GM21717 (cell line): Measurements from ENCODE around the gene ILF3.
"Not testable (repeated sequence)": the region's sequence is repeated elsewhere in the genome, so short reads cannot be mapped to it uniquely, and the experiment has no call there.

Experiments
- ATAC-seq: cut with Tn5 transposase; IDR thresholded peaks from one replicate; pipeline ENCODE4 v1.9.1; 2021; ENCODE audit warnings: mild to moderate bottlenecking, moderate library complexity; ENCODE audit not compliant: unreplicated experiment

The ILF3 gene

DNA sequence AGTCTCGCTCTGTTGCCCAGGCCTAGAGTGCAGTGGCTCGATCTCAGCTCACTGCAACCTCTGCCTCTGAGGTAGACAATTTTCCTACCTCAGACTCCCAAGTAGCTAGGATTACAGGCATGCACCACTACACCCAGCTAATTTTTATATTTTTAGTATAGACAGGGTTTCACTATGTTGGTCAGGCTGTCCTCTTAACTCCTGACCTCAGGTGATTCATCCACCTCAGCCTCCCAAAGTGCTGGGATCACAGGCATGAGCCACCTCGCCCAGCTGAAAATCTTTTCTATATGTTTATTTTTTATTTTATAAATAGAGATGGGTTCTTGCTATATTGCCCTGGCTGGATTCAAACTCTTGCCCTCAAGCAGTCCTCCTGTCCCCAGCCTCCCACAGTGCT is 17.8 kb downstream of the ILF3 start:
- ATAC-seq, result not testable (repeated sequence)

DNA sequence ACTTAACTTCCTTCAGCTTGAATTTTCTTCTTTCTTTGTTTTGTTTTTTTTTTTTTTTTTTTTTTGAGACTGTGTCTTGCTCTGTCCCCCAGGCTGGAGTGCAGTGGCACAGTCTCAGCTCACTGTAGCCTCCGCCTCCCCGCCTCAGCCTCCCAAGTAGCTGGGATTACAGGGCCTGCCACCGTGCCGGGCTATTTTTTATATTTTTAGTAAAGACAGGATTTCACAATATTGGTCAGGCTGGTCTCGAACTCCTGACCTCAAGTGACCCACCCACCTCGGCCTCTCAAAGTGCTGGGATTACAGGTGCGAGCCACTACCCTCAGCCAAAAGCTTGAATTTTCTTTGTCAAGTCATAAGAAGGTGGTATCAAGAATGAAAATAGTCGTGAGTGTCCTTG is 21.1 kb downstream of the ILF3 start:
- ATAC-seq, result not testable (repeated sequence)

DNA sequence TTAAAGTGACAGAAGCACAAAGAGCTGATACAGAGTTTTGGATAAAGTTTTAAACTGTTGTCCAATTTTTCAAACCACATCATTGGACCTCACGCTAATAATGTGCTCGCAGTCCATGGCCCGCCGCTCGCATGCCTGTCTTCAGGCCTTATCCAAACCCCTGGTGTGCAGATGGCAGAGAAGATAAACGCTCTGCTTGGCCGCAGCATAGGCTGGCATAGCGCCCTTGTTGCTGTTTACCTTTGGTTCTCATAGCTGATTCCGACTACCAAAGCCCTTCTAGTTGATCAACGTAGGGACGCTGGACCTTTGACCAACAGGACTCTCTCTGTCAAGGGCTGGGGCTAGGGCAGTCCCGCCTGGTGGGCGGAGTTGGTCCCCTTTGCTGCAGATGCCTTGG is 23.6 kb downstream of the ILF3 start:
- ATAC-seq, result no peak

DNA sequence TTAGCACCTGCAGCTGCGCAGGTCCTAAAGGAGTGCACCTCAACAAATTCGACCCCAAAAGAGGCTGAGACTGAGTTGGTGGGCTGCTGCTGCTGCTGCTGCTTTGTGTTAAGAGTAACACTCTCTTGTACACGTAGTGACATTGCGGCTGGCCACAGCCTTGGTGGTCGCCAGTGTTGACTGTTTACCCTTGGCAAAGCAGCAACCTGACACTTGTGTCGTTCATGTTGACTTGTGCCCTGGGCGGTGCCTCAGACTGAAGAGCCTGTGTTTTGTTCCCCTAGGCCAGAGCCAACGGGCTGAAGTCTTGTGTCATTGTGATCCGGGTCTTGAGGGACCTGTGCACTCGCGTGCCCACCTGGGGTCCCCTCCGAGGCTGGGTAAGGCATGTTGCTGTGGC is 24.7 kb downstream of the ILF3 start:
- no peak for ATAC-seq

DNA sequence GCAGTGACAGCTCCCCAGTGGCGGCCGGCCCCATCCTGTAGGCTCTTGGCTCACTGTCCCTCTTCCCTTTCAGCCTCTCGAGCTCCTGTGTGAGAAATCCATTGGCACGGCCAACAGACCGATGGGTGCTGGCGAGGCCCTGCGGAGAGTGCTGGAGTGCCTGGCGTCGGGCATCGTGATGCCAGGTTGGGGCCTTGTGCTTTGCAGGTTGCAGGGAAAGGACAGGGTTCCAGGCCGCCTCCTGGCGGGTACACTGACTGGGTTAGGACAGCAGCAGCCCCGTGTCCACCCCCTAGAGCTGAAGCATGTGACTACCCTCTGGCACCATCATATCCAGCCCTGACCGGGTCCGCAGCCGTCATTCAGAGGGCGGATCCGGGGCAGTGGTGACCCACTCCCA is 25.6 kb downstream of the ILF3 start:
- no peak for ATAC-seq

DNA sequence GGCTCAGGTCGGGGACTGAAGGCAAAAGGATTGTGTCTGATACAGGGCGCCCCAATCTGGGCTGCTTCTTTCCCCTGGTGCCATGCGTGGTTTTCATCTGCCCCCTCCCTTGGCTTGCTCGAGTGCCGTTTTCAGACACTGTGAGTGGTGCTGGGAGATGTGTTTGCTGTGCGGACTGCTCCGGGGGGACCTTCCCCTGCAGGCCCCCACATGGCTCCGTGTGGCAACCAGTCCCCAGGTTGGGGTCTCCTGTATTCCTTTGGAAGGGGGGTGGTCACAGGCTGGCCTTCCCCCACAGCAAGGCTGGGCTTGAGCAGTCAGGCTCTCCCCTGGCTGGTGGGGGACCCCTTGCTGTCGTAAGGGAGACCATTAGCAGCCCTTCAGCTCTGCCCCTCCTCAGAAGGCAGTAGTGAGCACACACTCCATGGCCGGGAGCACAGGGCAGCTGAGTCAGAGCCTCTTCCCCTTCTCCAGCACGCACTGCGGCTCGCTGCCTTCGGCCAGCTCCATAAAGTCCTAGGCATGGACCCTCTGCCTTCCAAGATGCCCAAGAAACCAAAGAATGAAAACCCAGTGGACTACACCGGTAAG is 26.5 kb downstream of the ILF3 start:
- no peak for ATAC-seq

DNA sequence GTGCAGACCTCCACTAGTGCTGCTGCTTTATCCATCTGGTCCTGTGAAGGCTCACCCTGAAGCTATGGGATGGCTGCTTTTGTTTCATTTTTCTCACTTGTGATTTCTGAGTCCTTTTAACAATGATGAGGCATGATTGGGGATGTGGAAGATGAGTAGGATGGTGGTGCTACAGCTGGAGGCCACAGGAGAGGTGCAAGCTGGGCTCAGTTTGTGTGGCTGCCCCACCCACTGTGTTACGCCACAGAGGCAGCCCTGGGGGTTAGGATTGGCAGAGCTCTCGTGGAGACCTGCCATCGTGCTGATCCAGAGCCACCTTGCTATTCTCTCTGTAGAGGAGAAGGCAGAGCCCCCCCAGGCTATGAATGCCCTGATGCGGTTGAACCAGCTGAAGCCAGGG is 27.5 kb downstream of the ILF3 start:
- no peak for ATAC-seq

DNA sequence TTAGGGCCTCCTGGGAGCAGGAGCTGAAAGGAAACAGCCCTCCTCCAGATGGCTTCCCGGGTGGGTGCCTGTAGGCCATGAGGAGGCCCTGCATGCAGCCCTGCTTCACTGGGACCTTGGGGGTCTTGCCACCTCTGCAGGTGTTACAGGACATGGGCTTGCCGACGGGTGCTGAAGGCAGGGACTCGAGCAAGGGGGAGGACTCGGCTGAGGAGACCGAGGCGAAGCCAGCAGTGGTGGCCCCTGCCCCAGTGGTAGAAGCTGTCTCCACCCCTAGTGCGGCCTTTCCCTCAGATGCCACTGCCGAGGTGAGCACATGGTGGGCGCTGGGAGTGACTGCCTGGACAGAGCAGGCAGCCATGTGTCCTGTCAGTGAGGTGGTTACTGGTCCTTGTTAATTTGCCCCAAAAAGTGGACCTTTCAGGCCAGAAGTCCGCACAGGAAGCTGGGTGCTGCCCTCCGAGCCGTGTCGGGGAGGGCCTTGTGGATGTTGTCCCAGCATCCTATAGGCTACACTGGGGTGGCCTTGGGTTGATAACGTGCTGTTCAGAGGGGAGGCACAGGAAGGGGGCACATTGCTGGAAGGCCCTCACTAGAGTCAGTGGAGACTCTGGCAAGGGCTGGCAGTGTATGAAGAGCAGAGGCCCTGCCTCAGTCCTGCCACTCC is 28.4 kb downstream of the ILF3 start:
- no peak for ATAC-seq

DNA sequence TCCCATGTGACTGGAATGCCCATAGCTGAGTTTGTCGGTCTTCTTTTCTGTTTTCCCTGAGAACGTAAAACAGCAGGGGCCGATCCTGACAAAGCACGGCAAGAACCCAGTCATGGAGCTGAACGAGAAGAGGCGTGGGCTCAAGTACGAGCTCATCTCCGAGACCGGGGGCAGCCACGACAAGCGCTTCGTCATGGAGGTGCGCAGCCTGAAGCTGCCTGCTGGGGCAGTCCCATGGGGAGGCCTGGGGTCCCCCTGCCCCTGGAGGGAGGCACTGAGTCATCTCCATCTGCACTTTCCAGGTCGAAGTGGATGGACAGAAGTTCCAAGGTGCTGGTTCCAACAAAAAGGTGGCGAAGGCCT is 28.9 kb downstream of the ILF3 start:
- no peak for ATAC-seq

DNA sequence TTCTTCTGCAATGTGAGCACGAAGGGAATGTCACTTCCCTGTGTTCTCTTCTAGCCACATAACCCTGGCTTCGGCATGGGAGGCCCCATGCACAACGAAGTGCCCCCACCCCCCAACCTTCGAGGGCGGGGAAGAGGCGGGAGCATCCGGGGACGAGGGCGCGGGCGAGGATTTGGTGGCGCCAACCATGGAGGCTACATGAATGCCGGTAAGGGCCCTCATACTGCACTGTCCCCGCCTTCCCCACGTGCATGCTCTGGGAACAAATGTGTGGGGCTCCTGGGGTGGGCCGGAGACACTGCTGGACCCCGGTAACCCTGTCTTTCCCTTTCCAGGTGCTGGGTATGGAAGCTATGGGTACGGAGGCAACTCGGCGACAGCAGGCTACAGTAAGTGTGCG is 29.4 kb downstream of the ILF3 start:
- no peak for ATAC-seq

DNA sequence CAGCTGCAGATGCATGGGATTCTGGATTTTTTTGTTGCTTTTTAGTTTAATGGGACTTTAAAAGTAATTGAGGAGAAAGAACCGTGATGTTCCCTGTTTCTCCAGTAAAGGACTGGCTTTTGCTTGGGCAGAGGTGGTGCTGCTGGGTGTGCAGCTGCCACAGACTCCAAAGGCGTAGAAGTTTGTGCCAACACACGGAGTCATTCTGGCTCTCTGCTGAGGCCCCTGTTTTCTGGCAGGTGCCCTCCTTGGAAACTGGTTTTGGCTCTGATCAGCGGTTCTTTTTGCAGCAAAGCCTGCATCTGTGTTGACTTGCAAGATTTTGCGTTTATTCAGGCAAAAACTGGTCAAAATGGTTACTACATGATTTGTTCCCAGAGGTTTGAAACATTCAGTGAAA is 31.1 kb downstream of the ILF3 start:
- ATAC-seq, result no peak

DNA sequence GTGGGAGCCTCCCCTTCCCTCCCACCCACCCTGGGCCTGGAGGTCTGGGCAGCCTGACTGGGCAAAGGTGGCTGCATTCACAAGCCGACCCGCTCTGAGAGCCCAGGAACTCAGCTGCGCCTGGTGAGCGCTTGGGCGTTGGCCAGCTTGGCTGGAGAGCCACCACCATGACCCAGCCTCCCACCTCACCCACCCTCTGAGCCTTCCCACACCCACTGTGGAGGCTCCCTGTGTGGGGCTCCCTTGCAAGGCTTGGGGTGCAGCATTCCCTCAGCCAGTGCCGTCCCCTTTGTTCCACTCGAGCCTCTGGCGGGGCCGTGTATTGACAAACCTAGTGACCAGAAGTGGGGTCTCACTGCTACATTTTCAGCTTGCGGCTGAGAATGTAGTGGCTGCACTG is 32.0 kb downstream of the ILF3 start:
- no peak for ATAC-seq

DNA sequence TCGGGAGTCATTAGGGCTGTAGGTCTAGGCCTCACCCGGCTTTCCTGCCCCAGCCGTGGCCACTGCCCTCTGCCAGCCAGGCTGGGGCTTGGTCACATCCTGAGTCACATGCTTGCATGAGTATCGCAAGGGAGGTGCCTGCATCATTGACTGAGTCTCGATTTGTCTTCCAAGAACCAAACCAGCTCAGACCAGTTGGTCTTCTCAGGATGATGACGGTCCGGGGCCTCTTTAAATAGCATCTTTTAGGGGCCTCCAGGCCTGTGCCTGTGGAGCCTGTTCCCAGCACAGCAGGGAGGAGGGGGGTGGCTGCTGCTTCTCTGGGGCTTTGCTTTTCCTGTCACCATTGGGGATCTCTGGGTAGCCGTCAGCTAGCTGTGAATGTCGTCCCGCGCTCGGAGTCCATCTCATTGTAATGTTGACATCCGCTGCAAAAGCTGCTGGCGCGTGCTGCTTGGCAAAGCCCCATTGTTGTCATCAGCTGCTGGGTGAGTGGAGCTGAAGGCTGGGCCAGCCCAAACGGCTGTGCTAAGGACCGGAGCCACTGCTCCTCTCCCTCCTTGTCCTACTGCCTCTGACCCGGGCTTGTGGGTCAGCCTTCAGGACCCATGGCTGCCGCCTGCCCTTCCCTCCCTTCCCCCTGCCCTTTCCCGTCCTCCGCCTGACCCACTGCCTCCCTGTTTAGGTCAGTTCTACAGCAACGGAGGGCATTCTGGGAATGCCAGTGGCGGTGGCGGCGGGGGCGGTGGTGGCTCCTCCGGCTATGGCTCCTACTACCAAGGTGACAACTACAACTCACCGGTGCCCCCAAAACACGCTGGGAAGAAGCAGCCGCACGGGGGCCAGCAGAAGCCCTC is 32.7 kb downstream of the ILF3 start:
- no peak for ATAC-seq

DNA sequence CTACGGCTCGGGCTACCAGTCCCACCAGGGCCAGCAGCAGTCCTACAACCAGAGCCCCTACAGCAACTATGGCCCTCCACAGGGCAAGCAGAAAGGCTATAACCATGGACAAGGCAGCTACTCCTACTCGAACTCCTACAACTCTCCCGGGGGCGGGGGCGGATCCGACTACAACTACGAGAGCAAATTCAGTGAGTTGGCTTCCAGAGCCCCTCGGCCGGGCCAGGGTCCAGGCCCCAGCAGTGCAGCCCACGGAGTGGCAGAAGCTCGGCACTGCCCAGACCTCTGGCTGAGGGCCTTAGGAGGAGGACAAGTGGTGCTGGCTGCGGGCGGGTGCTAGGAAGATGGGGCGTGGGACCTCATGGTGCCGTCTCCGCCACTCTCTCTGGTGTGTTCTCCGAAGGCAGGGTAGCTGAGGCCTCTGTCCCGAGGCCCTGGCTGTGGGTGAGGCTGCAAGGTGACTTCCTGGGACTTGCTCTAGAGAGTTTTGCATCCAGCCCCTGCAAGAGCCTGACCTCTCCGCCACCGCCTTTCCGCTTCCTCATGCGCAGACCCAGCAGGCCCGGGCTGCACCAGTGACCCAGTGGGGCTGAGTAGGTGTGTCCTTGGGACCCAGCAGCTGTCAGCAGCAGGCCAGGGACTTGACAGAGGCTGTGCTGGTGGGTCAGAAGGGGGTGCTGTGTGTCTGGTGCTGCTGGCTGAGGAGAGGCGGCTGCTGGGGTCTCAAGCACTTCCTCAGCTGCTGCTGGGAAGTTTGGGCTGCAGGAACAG is 33.6 kb downstream of the ILF3 start:
- no peak for ATAC-seq

DNA sequence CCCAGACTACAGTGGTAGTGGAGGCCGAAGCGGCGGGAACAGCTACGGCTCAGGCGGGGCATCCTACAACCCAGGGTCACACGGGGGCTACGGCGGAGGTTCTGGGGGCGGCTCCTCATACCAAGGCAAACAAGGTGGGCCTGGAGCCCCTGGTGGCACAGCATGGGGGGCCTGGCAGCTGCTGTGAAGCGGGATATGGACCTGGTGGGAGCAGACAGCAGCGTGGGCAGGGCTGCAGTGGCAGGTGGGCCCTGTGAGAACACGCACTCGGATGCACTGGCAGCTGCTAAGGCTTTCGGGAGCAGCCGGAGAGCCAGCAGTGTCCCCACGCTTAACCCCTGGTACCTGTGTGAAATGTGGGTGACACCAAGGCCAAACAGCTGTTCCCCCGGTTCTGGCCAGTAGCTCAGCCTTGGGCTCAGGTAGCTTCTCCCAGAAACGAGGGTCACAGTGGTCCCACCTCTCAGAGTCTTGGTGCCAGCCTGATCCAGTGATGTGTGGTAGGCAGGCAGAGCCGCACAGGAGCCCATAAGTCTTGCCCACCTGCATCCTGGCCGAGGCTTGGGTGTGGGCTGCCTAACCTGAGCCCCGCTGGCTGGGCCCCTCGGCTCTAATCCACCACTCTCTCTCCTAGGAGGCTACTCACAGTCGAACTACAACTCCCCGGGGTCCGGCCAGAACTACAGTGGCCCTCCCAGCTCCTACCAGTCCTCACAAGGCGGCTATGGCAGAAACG is 34.6 kb downstream of the ILF3 start:
- no peak for ATAC-seq

DNA sequence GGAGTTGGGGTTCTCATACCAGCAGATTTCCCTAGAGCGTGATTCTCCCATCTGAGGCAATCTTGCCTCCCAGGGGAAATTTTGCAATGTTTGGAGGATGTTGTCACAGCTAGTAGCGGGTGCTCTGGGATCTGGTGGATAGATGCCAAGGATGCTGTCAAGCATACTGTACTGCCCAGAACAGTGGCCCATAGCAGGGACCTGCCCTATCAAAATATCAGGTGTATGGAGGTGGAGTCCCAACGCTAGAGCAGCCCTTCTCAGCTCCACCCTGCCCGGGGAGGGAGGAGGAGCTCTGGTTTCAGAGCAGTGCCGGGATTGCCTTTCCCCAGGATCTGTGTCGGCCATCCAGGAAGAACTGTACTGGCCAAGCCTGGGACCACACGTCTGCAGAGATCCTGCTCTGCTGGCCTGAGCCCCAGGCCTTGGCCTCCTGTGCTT is 36.2 kb downstream of the ILF3 start:
- no peak for ATAC-seq

DNA sequence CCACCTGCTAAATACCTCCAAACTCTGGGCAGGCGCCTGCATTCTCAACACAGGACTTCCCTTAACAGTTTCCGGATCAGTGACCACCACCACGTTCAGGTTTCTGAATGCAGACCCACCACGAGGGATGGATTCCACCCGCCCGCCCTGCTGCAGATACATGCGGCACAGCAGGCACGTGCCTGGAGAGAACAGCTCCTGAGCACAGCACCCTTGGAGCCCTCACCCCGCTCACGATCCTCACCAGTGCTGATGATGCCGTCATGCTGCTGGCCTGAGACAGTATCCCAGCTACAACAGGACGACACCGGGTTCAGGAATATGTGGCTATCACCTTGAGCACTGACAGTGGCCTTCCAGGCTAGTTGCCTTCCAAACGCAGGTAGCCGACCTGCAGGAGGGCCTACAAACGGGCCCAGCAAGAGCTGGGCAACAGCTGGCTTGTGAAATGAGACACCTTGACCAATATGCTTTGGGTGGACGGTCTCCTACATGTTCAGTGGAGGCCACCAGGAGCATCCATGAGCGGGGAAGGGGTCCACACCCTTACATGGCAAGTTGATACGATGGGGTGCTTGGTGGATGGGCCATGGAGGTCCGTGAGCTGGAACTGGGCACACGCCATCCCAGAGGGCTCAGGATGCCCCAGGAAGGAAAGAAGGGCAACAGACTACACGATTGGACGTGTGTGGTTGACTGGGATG is 37.2 kb downstream of the ILF3 start:
- no peak for ATAC-seq

DNA sequence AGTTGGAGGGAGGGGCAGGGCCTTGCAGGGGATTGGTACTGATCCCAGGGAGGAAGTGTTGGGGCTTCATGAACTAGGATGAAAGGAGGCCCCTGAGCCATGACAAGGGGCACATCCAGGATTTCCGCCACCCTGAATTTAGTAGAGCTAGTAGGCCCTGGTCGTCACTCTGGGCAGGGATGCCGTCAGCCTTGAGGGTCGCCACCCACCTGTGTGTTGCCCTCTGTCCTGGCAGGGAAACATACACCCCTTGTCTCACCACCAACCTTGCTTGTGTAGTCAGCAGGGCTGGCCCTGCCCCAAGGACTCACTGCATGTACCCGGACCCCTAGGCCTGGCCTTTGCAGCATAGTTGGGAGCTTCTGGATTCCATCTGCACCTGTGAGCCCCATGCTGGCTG is 37.7 kb downstream of the ILF3 start:
- no peak for ATAC-seq

DNA sequence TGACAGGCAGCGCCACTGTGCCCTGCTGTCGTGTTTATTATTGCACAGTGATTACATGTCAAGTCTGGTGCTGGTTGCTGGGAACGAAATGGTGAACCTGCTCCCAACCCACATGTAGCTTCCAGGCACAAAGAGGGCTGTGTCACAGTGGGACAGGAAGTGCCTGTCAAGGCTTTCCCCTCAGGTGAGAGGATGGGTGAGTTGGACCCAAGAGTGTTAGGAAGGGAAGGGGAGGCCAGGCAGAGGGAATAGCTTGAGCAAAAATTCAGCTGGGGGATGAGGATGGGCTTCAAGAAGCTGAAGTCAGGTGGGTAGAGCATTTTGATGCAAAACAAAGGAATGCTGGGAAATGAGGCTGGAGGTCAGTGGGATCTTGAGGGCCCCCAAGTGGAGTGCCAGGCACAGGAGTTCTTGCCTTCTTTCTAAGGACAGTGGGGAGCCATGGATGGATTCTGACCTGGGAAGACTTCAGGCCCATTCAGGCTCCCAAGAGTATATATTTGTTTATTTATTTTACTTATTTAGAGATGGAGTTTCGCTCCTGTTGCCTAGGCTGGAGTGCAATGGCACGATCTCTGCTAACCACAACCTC is 38.6 kb downstream of the ILF3 start:
- no peak for ATAC-seq
